BJ (cell line): ENCODE data around the gene STX18. TPM values are rescaled to one million over a fixed set of nuclear protein-coding genes. Genes with fewer than 3 reads are reported as not detected.

Experiments used
- CTCF ChIA-PET: fragments of 350-600 bp; formaldehyde crosslinking; extraction: SDS; loops from one replicate; lab custom pipeline; 2021; ENCODE audit warnings: antibody characterized with exemption, inconsistent platforms; lab: Yijun Ruan, JAX
- POLR2A ChIA-PET: fragments of 300-600 bp; sonication (Branson Sonifier 250); formaldehyde crosslinking; extraction: SDS; loops from one replicate; lab custom pipeline; 2021; ENCODE audit warnings: antibody characterized with exemption; lab: Charles Lee
- DNase-seq: peaks from one replicate; pipeline ENCODE4 v3.0.0-alpha.2; 2011; ENCODE audit warnings: low read depth
- H3K27me3 ChIP-seq: 2 replicates; pipeline ENCODE4 v1.6.0; 2011; ENCODE audit warnings: low read length; ENCODE audit not compliant: control insufficient read depth, insufficient read depth
- H3K36me3 ChIP-seq: 2 replicates; pipeline ENCODE4 v1.5.1; 2011; ENCODE audit warnings: low read length; ENCODE audit not compliant: control insufficient read depth, insufficient read depth
- H3K4me3 ChIP-seq: 2 replicates; pipeline ENCODE4 v1.5.1; 2011; ENCODE audit warnings: low read depth, mild to moderate bottlenecking, control low read depth, low read length
- CTCF ChIP-seq: IDR thresholded peaks from 2 replicates; pipeline ENCODE4 v1.5.1; 2011; ENCODE audit warnings: low read depth, mild to moderate bottlenecking, control low read depth, inconsistent platforms, low read length, moderate library complexity; ENCODE audit not compliant: insufficient read depth
- polyA plus RNA-seq: library from polyadenylated mRNA; depleted of rRNA; stranded (reverse); fragments of >200 nt; gene quantifications from 2 replicates; pipeline ENCODE4 v1.2.3, GENCODE V29; 2011

Gene STX18
- polyA plus RNA-seq, 1 experiment: 35.6 TPM

- POLR2A ChIA-PET: no interaction called here
Observed at GRCh38 chr4:4438891-4439290, 103.0 kb downstream of the STX18 start.

GRCh38 chr4:4437798-4438470, 103.9 kb downstream of the STX18 start:
- POLR2A ChIA-PET: no interaction called here
- Histone ChIP-seq H3K27me3 (no peaks in the 10 kb centered on the region), H3K4me3 (no peak overlapping the region), H3K36me3 (peaks cover 7% of the 10 kb centered on the region)
- no peak for TF ChIP-seq CTCF
- CTCF ChIA-PET: no interaction called here
- no peak for DNase-seq

More at GRCh38 chr4:4438891-4439290, 103.0 kb downstream of the STX18 start:
- Histone ChIP-seq H3K36me3 (peaks cover 7% of the 10 kb centered on the region), H3K4me3 (no peak overlapping the region), H3K27me3 (no peaks in the 10 kb centered on the region)
- DNase-seq: no peak
- CTCF ChIA-PET: interaction anchor here (2.4 kb wide), 1 partner anchor 8 kb away, joined by 12 read pairs; no protein-coding TSS in a partner anchor
- TF ChIP-seq CTCF: no peak

- Histone ChIP-seq H3K27me3 (no peaks in the 10 kb centered on the region), H3K36me3 (peaks cover 11% of the 10 kb centered on the region), H3K4me3 (no peak overlapping the region)
- ChIA-PET CTCF (interaction anchor here (0.6 to 0.7 kb wide), 2 partner anchors 102 to 140 kb away, joined by 3 read pairs; no protein-coding TSS in a partner anchor), POLR2A (no interaction called here)
- DNase-seq: no peak
- no peak for TF ChIP-seq CTCF
Observed at GRCh38 chr4:4436244-4436823, 105.5 kb downstream of the STX18 start.

- TF ChIP-seq CTCF: no peak
- no peaks in the 10 kb centered on the region for H3K27me3 ChIP-seq
- no peak for DNase-seq
- H3K4me3 ChIP-seq: no peak overlapping the region
- ChIA-PET CTCF (interaction anchor here (0.6 kb wide), 1 partner anchor 80 kb away, joined by 4 read pairs; no protein-coding TSS in a partner anchor), POLR2A (no interaction called here)
- H3K36me3 ChIP-seq: peaks cover 11% of the 10 kb centered on the region
Observed at GRCh38 chr4:4433941-4434340, 107.9 kb downstream of the STX18 start.

GRCh38 chr4:4432341-4433125, 109.3 kb downstream of the STX18 start:
- H3K27me3 ChIP-seq: no peaks in the 10 kb centered on the region
- no peak overlapping the region for H3K4me3 ChIP-seq
- no peak for TF ChIP-seq CTCF
- H3K36me3 ChIP-seq: peaks cover 10% of the 10 kb centered on the region
- POLR2A ChIA-PET: no interaction called here
- no peak for DNase-seq
- CTCF ChIA-PET: interaction anchor here (1.3 to 2.5 kb wide), 2 partner anchors 8 to 31 kb away, joined by 4 to 12 read pairs; no protein-coding TSS in a partner anchor
